GM12891 (cell line): ENCODE data around the gene SELL.
"Not testable (repeated sequence)": the region's sequence is repeated elsewhere in the genome, so short reads cannot be mapped to it uniquely, and the experiment has no call there.

Experiments
- PAX5 ChIP-seq: IDR thresholded peaks from 2 replicates; pipeline ENCODE4 v1.6.1; 2011; ENCODE audit warnings: low read length, moderate library complexity, mild to moderate bottlenecking; ENCODE audit not compliant: insufficient read depth, severe bottlenecking
- POLR2A ChIP-seq: IDR thresholded peaks from 2 replicates; pipeline ENCODE4 v1.6.1; 2011; ENCODE audit warnings: low read depth, low read length, control low read depth
- POLR2AphosphoS5 ChIP-seq: IDR thresholded peaks from 2 replicates; pipeline ENCODE4 v1.6.1; 2011; ENCODE audit warnings: low read depth, low read length, control low read depth
- POU2F2 ChIP-seq: IDR thresholded peaks from 2 replicates; pipeline ENCODE4 v1.6.1; 2011; ENCODE audit warnings: low read depth, mild to moderate bottlenecking, control low read depth, low read length, moderate library complexity
- SPI1 ChIP-seq: IDR thresholded peaks from 2 replicates; pipeline ENCODE4 v1.6.1; 2011; ENCODE audit warnings: low read depth, low read length, control low read depth
- TAF1 ChIP-seq: IDR thresholded peaks from 2 replicates; pipeline ENCODE4 v1.6.1; 2011; ENCODE audit warnings: low read depth, low read length, control low read depth

GRCh38 chr1:169670244-169670643 is 41.2 kb downstream of the SELL start:
- TF ChIP-seq TAF1, POLR2AphosphoS5, POLR2A, PAX5, SPI1, POU2F2: not testable (repeated sequence)
